Transverse colon (tissue), 4 donors: ENCODE results near the gene RYR3. TPM values are rescaled to one million over a fixed set of nuclear protein-coding genes. Genes with fewer than 3 reads are reported as not detected.

Experiments
- DNase-seq: peaks from one replicate; pipeline ENCODE4 v3.0.0-alpha.2; 2019
- H3K27ac ChIP-seq, 4 donors: fragments of 200-600 bp; sonication (generic); 2 replicates each; pipeline ENCODE4 v1.5.1; 2016 to 2018; ENCODE audit warnings: inconsistent platforms in 4 of 4
- H3K27me3 ChIP-seq: fragments of 200-600 bp; sonication (generic); 2 replicates; pipeline ENCODE4 v1.5.1; 2017; ENCODE audit warnings: inconsistent platforms
- H3K36me3 ChIP-seq, 4 donors: fragments of 200-600 bp; sonication (generic); 2 replicates each; pipeline ENCODE4 v1.5.1; 2017 to 2019; ENCODE audit warnings: inconsistent platforms in 4 of 4
- H3K4me1 ChIP-seq, 4 donors: fragments of 200-600 bp; sonication (generic); 2 replicates each; pipeline ENCODE4 v1.5.1; 2017 to 2020; ENCODE audit warnings: inconsistent platforms in 4 of 4
- H3K4me3 ChIP-seq, 4 donors: fragments of 200-600 bp; sonication (generic); 1 replicate in 1 of 4; 2 replicates in 3 of 4; pipeline versions ENCODE4 v1.5.1 to v1.6.1; 2017 to 2019; ENCODE audit warnings: inconsistent platforms in 4 of 4
- H3K9me3 ChIP-seq, 2 donors: fragments of 200-600 bp; sonication (generic); 2 replicates each; pipeline ENCODE4 v1.5.1; 2017 to 2019; ENCODE audit warnings: inconsistent platforms in 2 of 2
- EP300 ChIP-seq: sonication (generic); formaldehyde crosslinking; IDR thresholded peaks from one replicate; pipeline ENCODE4 v1.6.1; 2017; ENCODE audit warnings: antibody characterized with exemption, low read depth
- POLR2A ChIP-seq: fragments of 450-650 bp; IDR thresholded peaks from one replicate; pipeline ENCODE4 v1.6.1; 2016; ENCODE audit warnings: antibody characterized with exemption, mild to moderate bottlenecking, moderate library complexity
- POLR2AphosphoS5 ChIP-seq, 3 donors: sonication (generic); formaldehyde crosslinking; IDR thresholded peaks; one replicate each; pipeline ENCODE4 v1.6.1; 2016; ENCODE audit warnings: antibody characterized with exemption in 3 of 3
- whole genome bisulfite sequencing, 2 donors: methylation state at CpG; one replicate each; pipeline ENCODE4 v1.1.5; 2018; ENCODE audit warnings: low coverage in 1 of 2; 5-methylcytosine and 5-hydroxymethylcytosine counted together
- in situ Hi-C, 4 donors: fragments of 200-750 bp; cut with MboI; loops; one replicate each; pipeline versions ENCODE4 v1.15.0 to v1.15.1; 2017; ENCODE audit warnings: low sequenced_read_pairs in 3 of 4, low pct_ligation_motif_present in 1 of 4, low pct_unique_long_range_greater_than_20kb in 1 of 4
- intact Hi-C: fragments of 100-400 bp; cut with DNase I; formaldehyde crosslinking; loops from one replicate; pipeline ENCODE4 v1.15.1; 2023; ENCODE audit warnings: low total_unique reads
- total RNA-seq, 4 donors: library from RNA; depleted of rRNA; stranded (reverse); fragments of >200 nt; gene quantifications; one replicate each; pipeline ENCODE4 v1.1.0, GENCODE V29; 2016
- TF ChIP-seq, protein P1 (sequence below), 5 experiments: fragments of 200-600 bp in 3 of 5; fragments of 450-650 bp in 2 of 5; sonication (generic) in 3 of 5; IDR thresholded peaks; 1 replicate in 2 of 5; 2 replicates in 3 of 5; pipeline ENCODE4 v1.5.1; 2016 to 2017; ENCODE audit warnings: antibody characterized with exemption in 5 of 5, inconsistent platforms in 3 of 5, mild to moderate bottlenecking in 2 of 5, moderate library complexity in 1 of 5

Gene RYR3
- total RNA-seq, 4 donors from 2014 or later = 0.96 to 9.7 (median 5.4) TPM

DNA sequence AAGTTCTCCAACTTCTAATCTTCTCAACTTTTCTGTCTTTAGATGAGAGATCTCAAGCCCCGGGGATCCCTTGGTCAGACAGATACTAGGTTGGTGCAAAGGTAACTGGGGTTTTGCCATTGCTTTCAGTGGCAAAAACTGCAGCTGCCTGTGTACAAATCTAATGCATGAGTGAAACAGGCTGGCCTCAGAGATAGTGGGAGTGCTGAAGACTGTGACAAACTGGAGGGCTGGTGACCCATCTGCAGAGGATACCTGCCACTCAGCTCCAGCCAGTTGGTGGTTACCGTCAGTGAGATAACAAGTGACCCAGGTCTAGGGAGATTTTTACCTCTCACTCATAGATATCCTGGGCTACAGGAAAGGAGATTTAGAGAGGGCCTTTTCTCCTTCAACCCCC lies 85.7 kb downstream of the RYR3 start:
- no peak for DNase-seq
- WGBS, 2 donors = 94% methylated on average over 2 of the region's 2 CpGs; no CpG with 5 or more reads in 1 of the 2 donors
- H3K4me1 ChIP-seq = no peaks in the 10 kb centered on the region
- in situ Hi-C loops = no loop called here
- no peak overlapping the region for H3K4me3 ChIP-seq
- H3K9me3 ChIP-seq = no peaks in the 10 kb centered on the region
- no peak overlapping the region for H3K27ac ChIP-seq
- TF ChIP-seq POLR2AphosphoS5 (IDR thresholded peaks at IDR 0.05) (no peak), POLR2A (no peak), EP300 (no peak)
- TF ChIP-seq, protein P1, sequence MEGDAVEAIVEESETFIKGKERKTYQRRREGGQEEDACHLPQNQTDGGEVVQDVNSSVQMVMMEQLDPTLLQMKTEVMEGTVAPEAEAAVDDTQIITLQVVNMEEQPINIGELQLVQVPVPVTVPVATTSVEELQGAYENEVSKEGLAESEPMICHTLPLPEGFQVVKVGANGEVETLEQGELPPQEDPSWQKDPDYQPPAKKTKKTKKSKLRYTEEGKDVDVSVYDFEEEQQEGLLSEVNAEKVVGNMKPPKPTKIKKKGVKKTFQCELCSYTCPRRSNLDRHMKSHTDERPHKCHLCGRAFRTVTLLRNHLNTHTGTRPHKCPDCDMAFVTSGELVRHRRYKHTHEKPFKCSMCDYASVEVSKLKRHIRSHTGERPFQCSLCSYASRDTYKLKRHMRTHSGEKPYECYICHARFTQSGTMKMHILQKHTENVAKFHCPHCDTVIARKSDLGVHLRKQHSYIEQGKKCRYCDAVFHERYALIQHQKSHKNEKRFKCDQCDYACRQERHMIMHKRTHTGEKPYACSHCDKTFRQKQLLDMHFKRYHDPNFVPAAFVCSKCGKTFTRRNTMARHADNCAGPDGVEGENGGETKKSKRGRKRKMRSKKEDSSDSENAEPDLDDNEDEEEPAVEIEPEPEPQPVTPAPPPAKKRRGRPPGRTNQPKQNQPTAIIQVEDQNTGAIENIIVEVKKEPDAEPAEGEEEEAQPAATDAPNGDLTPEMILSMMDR (IDR thresholded peaks at IDR 0.05) = no peak
- no peaks in the 10 kb centered on the region for H3K27me3 ChIP-seq
- intact Hi-C loops = no loop called here
- no peaks in the 10 kb centered on the region for H3K36me3 ChIP-seq

DNA sequence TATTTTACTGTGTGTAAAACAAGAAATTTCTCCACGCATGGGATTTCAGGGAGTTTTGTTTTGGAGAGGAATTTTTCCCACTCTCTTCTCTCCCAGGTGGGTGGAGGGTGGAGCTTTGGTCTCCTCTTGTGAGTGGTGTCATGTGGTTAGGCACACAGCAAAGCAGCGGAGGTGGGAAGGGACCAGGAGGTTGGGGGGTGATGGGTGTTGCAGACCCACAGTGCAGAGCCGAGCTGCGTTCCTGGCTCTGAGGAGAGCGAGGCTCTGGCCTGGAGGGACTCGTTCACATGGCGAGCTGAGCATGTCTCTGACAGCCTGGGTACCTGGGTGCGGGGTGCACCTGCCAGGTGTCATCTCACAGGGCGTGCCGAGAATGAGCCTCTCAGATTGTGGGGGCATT lies 87.8 kb downstream of the RYR3 start:
- in situ Hi-C loops = no loop called here
- H3K27me3 ChIP-seq = no peaks in the 10 kb centered on the region
- no peak overlapping the region for H3K4me3 ChIP-seq
- no peaks in the 10 kb centered on the region for H3K4me1 ChIP-seq
- 89 to 92% methylated on average over 1 to 10 of the region's 10 CpGs for WGBS, 2 donors
- H3K27ac ChIP-seq = no peak overlapping the region
- no peak for DNase-seq
- TF ChIP-seq POLR2AphosphoS5 (IDR thresholded peaks at IDR 0.05) = no peak
- TF ChIP-seq, protein P1 (IDR thresholded peaks at IDR 0.05) = no peak
- TF ChIP-seq POLR2A = no peak
- no peak for TF ChIP-seq EP300
- H3K9me3 ChIP-seq = no peaks in the 10 kb centered on the region
- no peaks in the 10 kb centered on the region for H3K36me3 ChIP-seq
- intact Hi-C loops = no loop called here

DNA sequence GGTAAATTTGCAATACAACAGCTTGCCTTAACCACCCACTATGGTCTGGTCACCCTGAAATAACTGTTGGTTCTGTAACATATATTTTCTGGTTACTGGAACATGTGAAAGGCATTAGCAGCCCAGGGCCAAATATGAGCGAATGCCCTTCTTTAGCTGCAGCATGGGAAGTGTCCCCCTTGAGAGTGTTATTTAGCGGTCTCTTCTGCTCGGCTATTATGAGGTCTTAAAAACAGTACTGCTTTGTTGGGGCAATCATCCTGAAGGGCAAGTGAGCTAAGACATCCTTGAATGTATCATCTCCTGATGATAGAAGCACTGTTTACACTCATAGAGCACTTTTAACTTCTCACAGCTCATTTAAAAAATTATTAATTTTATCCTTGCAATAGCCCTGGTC lies 90.2 kb downstream of the RYR3 start:
- WGBS, 2 donors = 92% methylated on average over 3 of the region's 3 CpGs; no CpG with 5 or more reads in 1 of the 2 donors
- no peak for DNase-seq
- Histone ChIP-seq H3K4me1 (no peaks in the 10 kb centered on the region), H3K4me3 (no peak overlapping the region), H3K9me3 (no peaks in the 10 kb centered on the region), H3K36me3 (no peaks in the 10 kb centered on the region), H3K27ac (no peak overlapping the region), H3K27me3 (no peaks in the 10 kb centered on the region)
- intact Hi-C loops (no loop called here), in situ Hi-C loops (no loop called here)
- TF ChIP-seq POLR2A (no peak), POLR2AphosphoS5 (IDR thresholded peaks at IDR 0.05) (no peak)
- TF ChIP-seq, protein P1 (IDR thresholded peaks at IDR 0.05) = no peak

DNA sequence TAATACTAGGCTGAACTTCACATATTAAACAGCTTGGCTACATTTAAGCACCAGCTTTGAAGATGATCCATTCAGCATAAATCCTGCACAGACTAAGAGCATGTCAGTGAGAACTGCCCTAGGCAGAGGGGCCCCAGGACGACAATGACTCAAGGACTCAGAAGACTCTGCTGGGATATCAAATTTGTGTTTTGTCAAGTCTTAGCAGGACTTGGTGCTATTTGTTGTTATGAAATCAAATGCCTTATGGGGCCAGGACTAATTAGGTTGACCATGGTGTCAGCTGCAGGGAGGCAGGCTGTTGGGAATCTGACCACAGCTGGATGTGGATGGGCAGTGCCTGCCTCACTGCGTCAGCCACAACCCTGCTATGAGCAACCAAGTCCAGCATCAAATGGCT lies 91.8 kb downstream of the RYR3 start:
- no peaks in the 10 kb centered on the region for H3K4me1 ChIP-seq
- in situ Hi-C loops = no loop called here
- no peaks in the 10 kb centered on the region for H3K36me3 ChIP-seq
- intact Hi-C loops = no loop called here
- no peak for TF ChIP-seq POLR2AphosphoS5 (IDR thresholded peaks at IDR 0.05)
- no peak overlapping the region for H3K27ac ChIP-seq
- DNase-seq = no peak
- no peak overlapping the region for H3K4me3 ChIP-seq
- 57 to 78% methylated on average over 2 of the region's 2 CpGs for WGBS, 2 donors
- no peaks in the 10 kb centered on the region for H3K9me3 ChIP-seq
- no peaks in the 10 kb centered on the region for H3K27me3 ChIP-seq

DNA sequence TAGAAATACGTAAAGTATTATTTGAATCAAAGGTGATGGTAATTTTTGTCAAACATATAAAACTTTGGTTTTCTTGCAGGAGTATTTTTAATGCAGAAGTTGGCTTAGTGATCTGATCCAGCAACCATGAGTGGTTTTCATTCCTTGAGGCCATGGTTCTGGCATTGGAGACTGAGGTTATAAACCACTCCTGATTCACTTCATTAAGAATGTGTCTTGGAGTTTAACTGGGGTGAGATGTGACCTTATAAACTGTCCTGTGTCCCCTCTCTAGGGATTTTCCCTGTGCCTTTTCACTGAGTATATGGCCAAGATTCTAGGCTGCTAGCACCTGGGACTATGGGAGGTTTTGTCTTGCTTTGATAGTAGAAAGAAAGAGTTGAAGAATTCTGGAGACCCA lies 94.3 kb downstream of the RYR3 start:
- Histone ChIP-seq H3K27me3 (no peaks in the 10 kb centered on the region), H3K4me3 (no peak overlapping the region), H3K36me3 (no peaks in the 10 kb centered on the region), H3K9me3 (no peaks in the 10 kb centered on the region), H3K27ac (no peak overlapping the region), H3K4me1 (no peaks in the 10 kb centered on the region)
- WGBS, 2 donors = 89 to 100% methylated on average over 1 of the region's 1 CpG
- intact Hi-C loops = no loop called here
- no peak for TF ChIP-seq EP300
- no peak for TF ChIP-seq POLR2A
- TF ChIP-seq, protein P1 (IDR thresholded peaks at IDR 0.05) = no peak
- TF ChIP-seq POLR2AphosphoS5 (IDR thresholded peaks at IDR 0.05) = no peak
- no peak for DNase-seq
- in situ Hi-C loops = no loop called here
